Liver (tissue), 9 donors: ENCODE measurements around the gene SUGP2. TPM values are rescaled to one million over a fixed set of nuclear protein-coding genes. Genes with fewer than 3 reads are reported as not detected.

Source experiments
- DNase-seq: peaks from one replicate; pipeline ENCODE4 v3.0.0-alpha.2; 2017; ENCODE audit warnings: low spot score
- H3K27ac ChIP-seq, 2 donors: one replicate each; pipeline ENCODE4 v1.7.0; 2013; ENCODE audit warnings: inconsistent platforms in 2 of 2, low read length in 2 of 2, control low read depth in 1 of 2, low read depth in 1 of 2, mild to moderate bottlenecking in 1 of 2
- H3K27me3 ChIP-seq, 4 donors: one replicate each; pipeline versions ENCODE4 v1.6.1 to v1.7.0; 2013; ENCODE audit warnings: low read length in 3 of 4, inconsistent platforms in 1 of 4, mild to moderate bottlenecking in 1 of 4, moderate library complexity in 1 of 4; ENCODE audit not compliant: control insufficient read depth in 4 of 4, insufficient read depth in 4 of 4
- H3K36me3 ChIP-seq, 4 donors: one replicate each; pipeline versions ENCODE4 v1.6.1 to v1.7.0; 2013; ENCODE audit warnings: low read length in 3 of 4, mild to moderate bottlenecking in 3 of 4, low read depth in 1 of 4, moderate library complexity in 1 of 4; ENCODE audit not compliant: control insufficient read depth in 4 of 4, insufficient read depth in 3 of 4
- H3K4me1 ChIP-seq, 4 donors: one replicate each; pipeline versions ENCODE4 v1.6.1 to v1.7.0; 2013; ENCODE audit warnings: low read length in 3 of 4, mild to moderate bottlenecking in 3 of 4, moderate library complexity in 1 of 4; ENCODE audit not compliant: control insufficient read depth in 4 of 4, insufficient read depth in 4 of 4
- H3K4me3 ChIP-seq, 3 donors: one replicate each; pipeline versions ENCODE4 v1.6.1 to v1.7.0; 2013; ENCODE audit warnings: low read length in 3 of 3, control low read depth in 1 of 3, low read depth in 1 of 3, mild to moderate bottlenecking in 1 of 3
- H3K9ac ChIP-seq, 2 donors: one replicate each; pipeline ENCODE4 v1.7.0; 2013; ENCODE audit warnings: low read length in 2 of 2, mild to moderate bottlenecking in 2 of 2, moderate library complexity in 2 of 2, control low read depth in 1 of 2, low read depth in 1 of 2
- H3K9me3 ChIP-seq, 4 donors: one replicate each; pipeline versions ENCODE4 v1.6.1 to v1.7.0; 2013; ENCODE audit warnings: low read length in 3 of 4; ENCODE audit not compliant: control insufficient read depth in 4 of 4
- EGR1 ChIP-seq, 2 donors: IDR thresholded peaks; 2 replicates each; pipeline ENCODE4 v1.6.1; 2016 to 2018; ENCODE audit warnings: antibody characterized with exemption in 2 of 2, low read depth in 2 of 2
- FOXA1 ChIP-seq: IDR thresholded peaks from 2 replicates; pipeline ENCODE4 v1.6.1; 2016; ENCODE audit warnings: antibody characterized with exemption
- FOXA2 ChIP-seq: IDR thresholded peaks from 2 replicates; pipeline ENCODE4 v1.6.1; 2016; ENCODE audit warnings: antibody characterized with exemption
- GABPA ChIP-seq, 2 donors: IDR thresholded peaks in 1 of 2; conservative IDR thresholded peaks in 1 of 2; 2 replicates each; pipeline ENCODE4 v1.6.1; 2016; ENCODE audit warnings: antibody characterized with exemption in 2 of 2, mild to moderate bottlenecking in 1 of 2, moderate library complexity in 1 of 2
- HNF4A ChIP-seq, 2 donors: conservative IDR thresholded peaks; 2 replicates each; pipeline ENCODE4 v1.6.1; 2016; ENCODE audit warnings: antibody characterized with exemption in 2 of 2, mild to moderate bottlenecking in 2 of 2
- HNF4G ChIP-seq: IDR thresholded peaks from 2 replicates; pipeline ENCODE4 v1.6.1; 2016; ENCODE audit warnings: antibody characterized with exemption
- JUND ChIP-seq, 2 donors: IDR thresholded peaks; 2 replicates each; pipeline ENCODE4 v1.6.1; 2016; ENCODE audit warnings: antibody characterized with exemption in 2 of 2
- NR2F2 ChIP-seq: IDR thresholded peaks from 2 replicates; pipeline ENCODE4 v1.6.1; 2016; ENCODE audit warnings: antibody characterized with exemption
- RAD21 ChIP-seq, 2 donors: IDR thresholded peaks; 2 replicates each; pipeline ENCODE4 v1.6.1; 2016; ENCODE audit warnings: antibody characterized with exemption in 2 of 2, mild to moderate bottlenecking in 2 of 2
- RXRA ChIP-seq, 2 donors: IDR thresholded peaks; 2 replicates each; pipeline ENCODE4 v1.6.1; 2017 to 2018; ENCODE audit warnings: antibody characterized with exemption in 2 of 2, mild to moderate bottlenecking in 1 of 2
- SP1 ChIP-seq: IDR thresholded peaks from 2 replicates; pipeline ENCODE4 v1.6.1; 2018; ENCODE audit warnings: antibody characterized with exemption, mild to moderate bottlenecking
- TAF1 ChIP-seq: conservative IDR thresholded peaks from 2 replicates; pipeline ENCODE4 v1.6.1; 2016; ENCODE audit warnings: antibody characterized with exemption, mild to moderate bottlenecking
- YY1 ChIP-seq: IDR thresholded peaks from 2 replicates; pipeline ENCODE4 v1.6.1; 2016; ENCODE audit warnings: antibody characterized with exemption, mild to moderate bottlenecking
- WGBS: extraction: QIAGEN DNeasy Blood & Tissue Kit; methylation state at CpG from one replicate; pipeline ENCODE4 v1.1.7; 2013; 5-methylcytosine and 5-hydroxymethylcytosine counted together
- polyA plus RNA-seq, 2 donors: library from polyadenylated mRNA; stranded (reverse) in 1 of 2; unstranded in 1 of 2; fragments of 200-250 nt in 1 of 2; fragments of >200 nt in 1 of 2; fragmentation: Nextera tagmentation in 1 of 2; extraction: Ambion mirVana in 1 of 2; gene quantifications; one replicate each; pipeline versions ENCODE4 v1.2.1 to v1.2.3, GENCODE V29; 2013 to 2015
- total RNA-seq, 2 donors: library from RNA; depleted of rRNA; stranded (reverse); fragments of >200 nt; gene quantifications; one replicate each; pipeline ENCODE4 v1.2.3, GENCODE V29; 2014
- TF ChIP-seq, protein P1 (sequence below): IDR thresholded peaks from 2 replicates; pipeline ENCODE4 v1.6.1; 2016; ENCODE audit warnings: antibody characterized with exemption
- TF ChIP-seq, protein P2 (sequence below): IDR thresholded peaks from 2 replicates; pipeline ENCODE4 v1.6.1; 2016; ENCODE audit warnings: antibody characterized with exemption, mild to moderate bottlenecking
- TF ChIP-seq, protein P3 (sequence below): fragments of 150-350 bp; IDR thresholded peaks from 2 replicates; pipeline ENCODE4 v1.5.1; 2017; ENCODE audit warnings: improper control_type of control experiment, low read depth, low read length; ENCODE audit not compliant: missing input control
- TF ChIP-seq, protein P4 (sequence below): IDR thresholded peaks from 2 replicates; pipeline ENCODE4 v1.6.1; 2016; ENCODE audit warnings: antibody characterized with exemption
- TF ChIP-seq, protein P5 (sequence below): IDR thresholded peaks from 2 replicates; pipeline ENCODE4 v1.6.1; 2016; ENCODE audit warnings: antibody characterized with exemption
- donor health status: healthy.
- donor health status: healthy.
- donor health status: healthy.
- donor health status: healthy.
- donor health status: healthy.

Gene SUGP2
- total and polyA plus RNA-seq, 4 donors: 9.6 to 29.0 (median 19.2) TPM

DNA sequence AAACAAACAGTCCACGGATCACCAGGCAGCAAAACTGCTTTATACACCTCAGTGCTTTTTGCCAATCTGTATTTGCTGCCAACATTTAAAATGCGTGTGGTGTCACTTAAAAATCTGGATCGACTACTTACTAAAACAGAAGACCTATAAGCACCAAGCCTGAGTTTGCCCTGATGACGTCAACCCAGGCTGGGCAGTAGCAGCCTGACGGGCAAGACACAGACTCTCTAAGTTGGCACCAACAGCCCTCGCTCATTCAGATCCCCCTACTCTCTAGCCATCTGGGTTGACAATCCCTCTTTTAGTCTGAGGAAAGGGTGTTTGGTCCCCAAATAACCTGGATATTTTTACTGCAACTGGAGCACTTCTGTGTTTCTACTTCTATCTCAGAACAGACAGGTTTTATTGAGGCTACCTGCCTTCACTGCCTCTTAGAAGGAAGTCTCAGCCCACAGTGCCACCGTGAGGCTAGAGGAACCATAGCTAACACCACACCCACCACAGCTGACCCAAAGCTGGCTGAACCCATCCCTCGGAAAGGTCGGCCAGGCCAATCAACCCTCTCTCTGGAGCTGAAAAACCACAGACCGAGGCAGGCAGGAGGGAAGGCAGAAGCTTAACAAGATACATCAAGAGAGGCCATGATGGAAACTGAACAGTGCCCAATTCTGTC is 6.9 kb downstream of the SUGP2 start:
- H3K36me3 ChIP-seq: peaks cover 6 to 41% (median 26%) of the 10 kb centered on the region in 4 donors
- no peak overlapping the region for H3K9ac ChIP-seq
- peaks cover 4 to 27% (median 25%) of the 10 kb centered on the region in 4 donors for H3K4me1 ChIP-seq
- peak overlapping the region; percentile 5 to 15 for H3K27ac ChIP-seq
- DNase-seq: no peak
- H3K4me3 ChIP-seq: no peak overlapping the region
- TF ChIP-seq TAF1 (no peak), GABPA (IDR thresholded peaks at IDR 0.05 in 1 of 2, conservative IDR thresholded peaks at IDR 0.05 in 1 of 2) (no peak), HNF4A (conservative IDR thresholded peaks at IDR 0.05) (peak; percentile 31 to 33), JUND (IDR thresholded peaks at IDR 0.05) (no peak), RXRA (IDR thresholded peaks at IDR 0.05) (peak; percentile 70 to 85), HNF4G (no peak), FOXA2 (no peak), EGR1 (IDR thresholded peaks at IDR 0.05; ENCODE audit: low read depth in 2 of 2) (no peak), SP1 (peak; percentile 35), FOXA1 (no peak), NR2F2 (no peak), RAD21 (IDR thresholded peaks at IDR 0.05) (peak; percentile 75 to 76), YY1 (peak; percentile 62)
- TF ChIP-seq, protein P1, sequence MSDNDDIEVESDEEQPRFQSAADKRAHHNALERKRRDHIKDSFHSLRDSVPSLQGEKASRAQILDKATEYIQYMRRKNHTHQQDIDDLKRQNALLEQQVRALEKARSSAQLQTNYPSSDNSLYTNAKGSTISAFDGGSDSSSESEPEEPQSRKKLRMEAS: no peak
- TF ChIP-seq, protein P2, sequence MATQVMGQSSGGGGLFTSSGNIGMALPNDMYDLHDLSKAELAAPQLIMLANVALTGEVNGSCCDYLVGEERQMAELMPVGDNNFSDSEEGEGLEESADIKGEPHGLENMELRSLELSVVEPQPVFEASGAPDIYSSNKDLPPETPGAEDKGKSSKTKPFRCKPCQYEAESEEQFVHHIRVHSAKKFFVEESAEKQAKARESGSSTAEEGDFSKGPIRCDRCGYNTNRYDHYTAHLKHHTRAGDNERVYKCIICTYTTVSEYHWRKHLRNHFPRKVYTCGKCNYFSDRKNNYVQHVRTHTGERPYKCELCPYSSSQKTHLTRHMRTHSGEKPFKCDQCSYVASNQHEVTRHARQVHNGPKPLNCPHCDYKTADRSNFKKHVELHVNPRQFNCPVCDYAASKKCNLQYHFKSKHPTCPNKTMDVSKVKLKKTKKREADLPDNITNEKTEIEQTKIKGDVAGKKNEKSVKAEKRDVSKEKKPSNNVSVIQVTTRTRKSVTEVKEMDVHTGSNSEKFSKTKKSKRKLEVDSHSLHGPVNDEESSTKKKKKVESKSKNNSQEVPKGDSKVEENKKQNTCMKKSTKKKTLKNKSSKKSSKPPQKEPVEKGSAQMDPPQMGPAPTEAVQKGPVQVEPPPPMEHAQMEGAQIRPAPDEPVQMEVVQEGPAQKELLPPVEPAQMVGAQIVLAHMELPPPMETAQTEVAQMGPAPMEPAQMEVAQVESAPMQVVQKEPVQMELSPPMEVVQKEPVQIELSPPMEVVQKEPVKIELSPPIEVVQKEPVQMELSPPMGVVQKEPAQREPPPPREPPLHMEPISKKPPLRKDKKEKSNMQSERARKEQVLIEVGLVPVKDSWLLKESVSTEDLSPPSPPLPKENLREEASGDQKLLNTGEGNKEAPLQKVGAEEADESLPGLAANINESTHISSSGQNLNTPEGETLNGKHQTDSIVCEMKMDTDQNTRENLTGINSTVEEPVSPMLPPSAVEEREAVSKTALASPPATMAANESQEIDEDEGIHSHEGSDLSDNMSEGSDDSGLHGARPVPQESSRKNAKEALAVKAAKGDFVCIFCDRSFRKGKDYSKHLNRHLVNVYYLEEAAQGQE: no peak
- TF ChIP-seq, protein P3, sequence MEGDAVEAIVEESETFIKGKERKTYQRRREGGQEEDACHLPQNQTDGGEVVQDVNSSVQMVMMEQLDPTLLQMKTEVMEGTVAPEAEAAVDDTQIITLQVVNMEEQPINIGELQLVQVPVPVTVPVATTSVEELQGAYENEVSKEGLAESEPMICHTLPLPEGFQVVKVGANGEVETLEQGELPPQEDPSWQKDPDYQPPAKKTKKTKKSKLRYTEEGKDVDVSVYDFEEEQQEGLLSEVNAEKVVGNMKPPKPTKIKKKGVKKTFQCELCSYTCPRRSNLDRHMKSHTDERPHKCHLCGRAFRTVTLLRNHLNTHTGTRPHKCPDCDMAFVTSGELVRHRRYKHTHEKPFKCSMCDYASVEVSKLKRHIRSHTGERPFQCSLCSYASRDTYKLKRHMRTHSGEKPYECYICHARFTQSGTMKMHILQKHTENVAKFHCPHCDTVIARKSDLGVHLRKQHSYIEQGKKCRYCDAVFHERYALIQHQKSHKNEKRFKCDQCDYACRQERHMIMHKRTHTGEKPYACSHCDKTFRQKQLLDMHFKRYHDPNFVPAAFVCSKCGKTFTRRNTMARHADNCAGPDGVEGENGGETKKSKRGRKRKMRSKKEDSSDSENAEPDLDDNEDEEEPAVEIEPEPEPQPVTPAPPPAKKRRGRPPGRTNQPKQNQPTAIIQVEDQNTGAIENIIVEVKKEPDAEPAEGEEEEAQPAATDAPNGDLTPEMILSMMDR: peak; percentile 41
- TF ChIP-seq, protein P4, sequence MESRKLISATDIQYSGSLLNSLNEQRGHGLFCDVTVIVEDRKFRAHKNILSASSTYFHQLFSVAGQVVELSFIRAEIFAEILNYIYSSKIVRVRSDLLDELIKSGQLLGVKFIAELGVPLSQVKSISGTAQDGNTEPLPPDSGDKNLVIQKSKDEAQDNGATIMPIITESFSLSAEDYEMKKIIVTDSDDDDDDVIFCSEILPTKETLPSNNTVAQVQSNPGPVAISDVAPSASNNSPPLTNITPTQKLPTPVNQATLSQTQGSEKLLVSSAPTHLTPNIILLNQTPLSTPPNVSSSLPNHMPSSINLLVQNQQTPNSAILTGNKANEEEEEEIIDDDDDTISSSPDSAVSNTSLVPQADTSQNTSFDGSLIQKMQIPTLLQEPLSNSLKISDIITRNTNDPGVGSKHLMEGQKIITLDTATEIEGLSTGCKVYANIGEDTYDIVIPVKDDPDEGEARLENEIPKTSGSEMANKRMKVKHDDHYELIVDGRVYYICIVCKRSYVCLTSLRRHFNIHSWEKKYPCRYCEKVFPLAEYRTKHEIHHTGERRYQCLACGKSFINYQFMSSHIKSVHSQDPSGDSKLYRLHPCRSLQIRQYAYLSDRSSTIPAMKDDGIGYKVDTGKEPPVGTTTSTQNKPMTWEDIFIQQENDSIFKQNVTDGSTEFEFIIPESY: no peak
- TF ChIP-seq, protein P5, sequence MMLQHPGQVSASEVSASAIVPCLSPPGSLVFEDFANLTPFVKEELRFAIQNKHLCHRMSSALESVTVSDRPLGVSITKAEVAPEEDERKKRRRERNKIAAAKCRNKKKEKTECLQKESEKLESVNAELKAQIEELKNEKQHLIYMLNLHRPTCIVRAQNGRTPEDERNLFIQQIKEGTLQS: no peak
- H3K27me3 ChIP-seq: no peaks in the 10 kb centered on the region
- H3K9me3 ChIP-seq: no peaks in the 10 kb centered on the region
- 35% methylated on average over 10 of the region's 10 CpGs for WGBS
